ENCODE measurements around the gene NOXO1. TPM values are rescaled to one million over a fixed set of nuclear protein-coding genes. Genes with fewer than 3 reads are reported as not detected.

Gene NOXO1
- total RNA-seq, 1 donor = 0.43 TPM

GRCh38 chr16:2009791-2010510 lies 28.7 kb upstream of the NOXO1 start, which contains the start of gene ZNF598:
ZNF598 (minus strand) TSS chr16:2009821.
- H3K4me3 ChIP-seq (ENCODE audit: low read depth, low read length) = peak within 1 kb of the TSS; percentile 83
- DNase-seq (ENCODE audit: low read depth) = peak; percentile 86
- no peak for TF ChIP-seq CTCF (IDR thresholded peaks at IDR 0.05; ENCODE audit: insufficient read depth, low read depth, low read length)

GRCh38 chr16:2009164-2009711 lies 28.0 kb upstream of the NOXO1 start:
- no peak for TF ChIP-seq CTCF (IDR thresholded peaks at IDR 0.05; ENCODE audit: insufficient read depth, low read depth, low read length)
- peak overlapping the region; percentile 83 for H3K4me3 ChIP-seq (ENCODE audit: low read depth, low read length)
- no peak for DNase-seq (ENCODE audit: low read depth)

GRCh38 chr16:2008631-2009163 lies 27.4 kb upstream of the NOXO1 start:
- peak; percentile 76 for DNase-seq (ENCODE audit: low read depth)
- TF ChIP-seq CTCF (IDR thresholded peaks at IDR 0.05; ENCODE audit: insufficient read depth, low read depth, low read length) = no peak
- peak overlapping the region; percentile 83 for H3K4me3 ChIP-seq (ENCODE audit: low read depth, low read length)

- DNase-seq (ENCODE audit: low read depth) = peak; percentile 94
- H3K4me3 ChIP-seq (ENCODE audit: low read depth, low read length) = peak overlapping the region; percentile 83
- TF ChIP-seq CTCF (IDR thresholded peaks at IDR 0.05; ENCODE audit: insufficient read depth, low read depth, low read length) = no peak
These were observed 26.8 kb upstream of the NOXO1 start for GRCh38 chr16:2008009-2008526.

GRCh38 chr16:2007081-2007836 lies 26.0 kb upstream of the NOXO1 start:
- TF ChIP-seq CTCF (IDR thresholded peaks at IDR 0.05; ENCODE audit: insufficient read depth, low read depth, low read length) = no peak
- DNase-seq (ENCODE audit: low read depth) = no peak
- H3K4me3 ChIP-seq (ENCODE audit: low read depth, low read length) = peak overlapping the region; percentile 83

- no peak for DNase-seq (ENCODE audit: low read depth)
- H3K4me3 ChIP-seq (ENCODE audit: low read depth, low read length) = no peak overlapping the region
- TF ChIP-seq CTCF (IDR thresholded peaks at IDR 0.05; ENCODE audit: insufficient read depth, low read depth, low read length) = no peak
These were observed 25.0 kb upstream of the NOXO1 start for GRCh38 chr16:2006317-2006716.

Measured in fibroblast of villous mesenchyme (primary cell).